ENCODE data around the gene RGS5. TPM values are rescaled to one million over a fixed set of nuclear protein-coding genes. Genes with fewer than 3 reads are reported as not detected.

RGS5 gene
- total RNA-seq, 1 experiment from 2014 or later: 3.6 TPM

DNA sequence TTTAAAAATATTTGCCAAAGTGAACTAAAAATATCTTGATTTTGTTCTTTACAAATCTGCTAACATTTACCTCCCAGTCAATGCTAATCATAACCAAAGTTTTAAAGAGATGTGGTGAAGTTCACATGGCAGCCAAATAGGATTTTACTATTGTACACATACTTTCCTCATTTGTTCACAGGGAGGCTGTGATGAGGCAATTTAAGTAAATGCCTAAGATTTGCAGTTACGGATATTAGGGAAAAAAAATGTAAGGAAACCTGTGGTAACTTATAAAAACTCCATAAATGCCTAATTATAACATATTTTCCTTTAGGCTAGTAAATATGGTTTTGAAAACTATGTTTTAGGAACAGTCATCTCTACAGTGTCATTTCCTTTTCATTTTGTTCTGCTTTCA is 32.4 kb downstream of the RGS5 start:
- H3K9me3 ChIP-seq (ENCODE audit: insufficient read depth, low read depth): no peaks in the 10 kb centered on the region
- CTCF ChIA-PET: no interaction called here
- POLR2A ChIA-PET (ENCODE audit: unreplicated experiment): no interaction called here
- H4K20me1 ChIP-seq (ENCODE audit: insufficient read depth): no peaks in the 10 kb centered on the region
- H3K36me3 ChIP-seq (ENCODE audit: low read depth): no peaks in the 10 kb centered on the region
- no peaks in the 10 kb centered on the region for H3K27me3 ChIP-seq (ENCODE audit: insufficient read depth, low read depth)
- H3K27ac ChIP-seq: no peak overlapping the region
- no peak overlapping the region for H3K4me3 ChIP-seq
- TF ChIP-seq EZH2 (IDR thresholded peaks at IDR 0.05; ENCODE audit: low read depth): no peak
- H3K4me1 ChIP-seq (replicated peaks; ENCODE audit: insufficient read depth): no peaks in the 10 kb centered on the region
- H3F3A ChIP-seq (ENCODE audit: insufficient read depth, low read depth): no peaks in the 10 kb centered on the region
- no TSS peak for BruUV-seq (replicated peaks)
- DNase-seq: no peak
- no peaks in the 10 kb centered on the region for H3K9me2 ChIP-seq (ENCODE audit: insufficient read depth)
- H2AFZ ChIP-seq: no peak overlapping the region
- H3K79me2 ChIP-seq (ENCODE audit: low read depth): no peaks in the 10 kb centered on the region
- no peak overlapping the region for H3K4me2 ChIP-seq
- intact Hi-C loops (cut with micrococcal nuclease; ENCODE audit: unreplicated experiment): loop anchor here (5.0 kb wide), 1 partner anchor 147 kb away; no protein-coding TSS in a partner anchor

DNA sequence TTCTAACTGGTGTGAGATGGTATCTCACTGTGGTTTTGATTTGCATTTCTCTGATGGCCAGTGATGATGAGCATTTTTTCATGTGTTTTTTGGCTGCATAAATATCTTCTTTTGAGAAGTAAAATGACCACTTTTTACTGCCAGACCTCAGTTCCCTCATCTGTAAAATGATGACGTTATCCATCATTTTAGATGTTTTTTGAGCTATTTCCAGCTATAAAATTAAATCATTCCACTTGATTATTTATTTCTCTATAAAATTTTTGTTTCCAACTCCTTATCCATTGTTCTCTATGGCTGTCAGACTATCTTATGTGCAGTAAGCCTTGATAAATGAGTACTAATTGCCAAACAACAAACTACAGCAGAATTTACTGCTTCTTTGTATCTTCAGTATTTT is 33.2 kb downstream of the RGS5 start:
- no TSS peak for BruUV-seq (replicated peaks)
- H3K36me3 ChIP-seq (ENCODE audit: low read depth): no peaks in the 10 kb centered on the region
- H3K9me2 ChIP-seq (ENCODE audit: insufficient read depth): no peaks in the 10 kb centered on the region
- H3K4me3 ChIP-seq: no peak overlapping the region
- no peak for TF ChIP-seq EZH2 (IDR thresholded peaks at IDR 0.05; ENCODE audit: low read depth)
- TF ChIP-seq, protein P1, sequence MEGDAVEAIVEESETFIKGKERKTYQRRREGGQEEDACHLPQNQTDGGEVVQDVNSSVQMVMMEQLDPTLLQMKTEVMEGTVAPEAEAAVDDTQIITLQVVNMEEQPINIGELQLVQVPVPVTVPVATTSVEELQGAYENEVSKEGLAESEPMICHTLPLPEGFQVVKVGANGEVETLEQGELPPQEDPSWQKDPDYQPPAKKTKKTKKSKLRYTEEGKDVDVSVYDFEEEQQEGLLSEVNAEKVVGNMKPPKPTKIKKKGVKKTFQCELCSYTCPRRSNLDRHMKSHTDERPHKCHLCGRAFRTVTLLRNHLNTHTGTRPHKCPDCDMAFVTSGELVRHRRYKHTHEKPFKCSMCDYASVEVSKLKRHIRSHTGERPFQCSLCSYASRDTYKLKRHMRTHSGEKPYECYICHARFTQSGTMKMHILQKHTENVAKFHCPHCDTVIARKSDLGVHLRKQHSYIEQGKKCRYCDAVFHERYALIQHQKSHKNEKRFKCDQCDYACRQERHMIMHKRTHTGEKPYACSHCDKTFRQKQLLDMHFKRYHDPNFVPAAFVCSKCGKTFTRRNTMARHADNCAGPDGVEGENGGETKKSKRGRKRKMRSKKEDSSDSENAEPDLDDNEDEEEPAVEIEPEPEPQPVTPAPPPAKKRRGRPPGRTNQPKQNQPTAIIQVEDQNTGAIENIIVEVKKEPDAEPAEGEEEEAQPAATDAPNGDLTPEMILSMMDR (conservative IDR thresholded peaks at IDR 0.05): no peak
- ChIA-PET CTCF (no interaction called here), POLR2A (ENCODE audit: unreplicated experiment) (no interaction called here)
- H2AFZ ChIP-seq: no peak overlapping the region
- no peaks in the 10 kb centered on the region for H3K9me3 ChIP-seq (ENCODE audit: insufficient read depth, low read depth)
- H3K4me1 ChIP-seq (replicated peaks; ENCODE audit: insufficient read depth): no peaks in the 10 kb centered on the region
- no peak overlapping the region for H3K4me2 ChIP-seq
- no peaks in the 10 kb centered on the region for H4K20me1 ChIP-seq (ENCODE audit: insufficient read depth)
- no peak for DNase-seq
- no peak overlapping the region for H3K27ac ChIP-seq
- no peaks in the 10 kb centered on the region for H3F3A ChIP-seq (ENCODE audit: insufficient read depth, low read depth)
- intact Hi-C loops (cut with micrococcal nuclease; ENCODE audit: unreplicated experiment): loop anchor here (2.0 to 5.0 kb wide), 2 partner anchors 52 to 133 kb away; no protein-coding TSS in a partner anchor
- H3K79me2 ChIP-seq (ENCODE audit: low read depth): no peaks in the 10 kb centered on the region
- no peaks in the 10 kb centered on the region for H3K27me3 ChIP-seq (ENCODE audit: insufficient read depth, low read depth)

DNA sequence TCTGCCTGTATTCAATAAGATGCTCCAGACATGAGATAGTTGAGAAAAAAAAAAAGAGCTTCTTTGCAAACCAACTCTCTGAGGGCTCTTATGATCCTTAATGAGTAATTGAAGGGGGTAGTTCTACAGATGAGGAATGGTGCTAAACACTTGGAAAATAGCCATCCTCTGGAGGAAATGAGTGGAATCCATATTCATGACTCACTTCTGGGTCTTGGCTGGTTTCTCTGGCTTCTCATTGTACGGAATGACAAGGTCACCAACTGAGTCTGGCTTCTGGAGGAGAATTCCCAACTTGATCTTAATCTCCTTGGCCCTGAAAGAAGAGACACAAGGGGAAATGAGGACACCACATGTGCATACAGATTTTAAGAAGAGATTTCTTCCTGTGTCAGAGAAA is 34.7 kb downstream of the RGS5 start:
- POLR2A ChIA-PET (ENCODE audit: unreplicated experiment): interaction anchor here (0.6 kb wide), 1 partner anchor 1953 kb away, joined by 7 read pairs; no protein-coding TSS in a partner anchor
- intact Hi-C loops (cut with micrococcal nuclease; ENCODE audit: unreplicated experiment): loop anchor here (2.0 to 5.0 kb wide), 2 partner anchors 51 to 131 kb away; no protein-coding TSS in a partner anchor
- Histone ChIP-seq H3K4me3 (no peak overlapping the region), H3K9me3 (ENCODE audit: insufficient read depth, low read depth) (no peaks in the 10 kb centered on the region), H3K4me2 (no peak overlapping the region), H4K20me1 (ENCODE audit: insufficient read depth) (no peaks in the 10 kb centered on the region), H2AFZ (no peak overlapping the region), H3K9me2 (ENCODE audit: insufficient read depth) (no peaks in the 10 kb centered on the region), H3K4me1 (replicated peaks; ENCODE audit: insufficient read depth) (no peaks in the 10 kb centered on the region), H3K27me3 (ENCODE audit: insufficient read depth, low read depth) (no peaks in the 10 kb centered on the region), H3K79me2 (ENCODE audit: low read depth) (no peaks in the 10 kb centered on the region), H3K27ac (no peak overlapping the region), H3K36me3 (ENCODE audit: low read depth) (no peaks in the 10 kb centered on the region), H3F3A (ENCODE audit: insufficient read depth, low read depth) (no peaks in the 10 kb centered on the region)
- BruUV-seq (replicated peaks): no TSS peak
- no peak for TF ChIP-seq EZH2 (IDR thresholded peaks at IDR 0.05; ENCODE audit: low read depth)
- TF ChIP-seq, protein P1 (conservative IDR thresholded peaks at IDR 0.05): no peak
- DNase-seq: peak; percentile 28 to 47
- CTCF ChIA-PET: no interaction called here

Measured in PC-9 (cell line).